Esophagus mucosa (tissue), 1 donor: ENCODE measurements around the gene NECAB3. TPM values are rescaled to one million over a fixed set of nuclear protein-coding genes. Genes with fewer than 3 reads are reported as not detected.
"Not testable (repeated sequence)": the region's sequence is repeated elsewhere in the genome, so short reads cannot be mapped to it uniquely, and the experiment has no call there.

Experiments used
- ATAC-seq: fragments of 200-7000 bp; cut with Tn5 transposase; one replicate; pipeline ENCODE4 v1.9.1; 2020
- total RNA-seq: library from RNA; stranded (reverse); gene quantifications from one replicate; pipeline ENCODE4 v1.2.4, GENCODE V29; 2023
- donor health status: DM: yes; HTN: yes; CAD: no.

NECAB3 gene
- 8.0 TPM for total RNA-seq

GRCh38 chr20:33674294-33675135, at the start of gene NECAB3:
NECAB3 (minus strand) TSS chr20:33674428; CDS start chr20:33674352, 76 bp downstream.
- peak; percentile 80 for ATAC-seq

- ATAC-seq: no peak
Measured at GRCh38 chr20:33721391-33722140, 47.3 kb upstream of the NECAB3 start.

- peak; percentile 97 for ATAC-seq
Measured at GRCh38 chr20:33719989-33720709, 45.9 kb upstream of the NECAB3 start, which contains the start of gene PXMP4. PXMP4 (minus strand) TSS chr20:33720310; CDS start chr20:33720207, 103 bp downstream.

- ATAC-seq: no peak
Measured at GRCh38 chr20:33719277-33719988, 45.2 kb upstream of the NECAB3 start.

- ATAC-seq: no peak
Measured at GRCh38 chr20:33716498-33716897, 42.3 kb upstream of the NECAB3 start.

GRCh38 chr20:33713865-33714367, 39.7 kb upstream of the NECAB3 start:
- no peak for ATAC-seq

GRCh38 chr20:33711446-33711738, 37.2 kb upstream of the NECAB3 start:
- no peak for ATAC-seq

GRCh38 chr20:33710681-33711445, 36.6 kb upstream of the NECAB3 start:
- ATAC-seq: no peak

GRCh38 chr20:33709905-33710541, 35.8 kb upstream of the NECAB3 start:
- ATAC-seq: peak; percentile 39

GRCh38 chr20:33709398-33709797, 35.2 kb upstream of the NECAB3 start:
- ATAC-seq: peak; percentile 30

GRCh38 chr20:33707668-33708067, 33.4 kb upstream of the NECAB3 start:
- no peak for ATAC-seq

GRCh38 chr20:33704197-33704924, 30.1 kb upstream of the NECAB3 start:
- ATAC-seq: peak; percentile 49

- peak; percentile 22 for ATAC-seq
Measured at GRCh38 chr20:33703498-33704137, 29.4 kb upstream of the NECAB3 start.

- ATAC-seq: peak; percentile 26
Measured at GRCh38 chr20:33702861-33703260, 28.6 kb upstream of the NECAB3 start.

- ATAC-seq: no peak
Measured at GRCh38 chr20:33701629-33702450, 27.6 kb upstream of the NECAB3 start.

GRCh38 chr20:33700696-33701441, 26.6 kb upstream of the NECAB3 start:
- not testable (repeated sequence) for ATAC-seq

GRCh38 chr20:33698966-33699365, 24.7 kb upstream of the NECAB3 start:
- ATAC-seq: not testable (repeated sequence)

- ATAC-seq: peak; percentile 33
Measured at GRCh38 chr20:33697129-33697528, 22.9 kb upstream of the NECAB3 start.
